IMR-90 (cell line): ENCODE measurements around the gene ARMH3. TPM values are rescaled to one million over a fixed set of nuclear protein-coding genes. Genes with fewer than 3 reads are reported as not detected.

Experiments used
- ATAC-seq: fragments of 200-7000 bp; cut with Tn5 transposase; 2 replicates; pipeline ENCODE4 v1.9.1; 2020; ENCODE audit warnings: low read depth, mild to moderate bottlenecking, moderate library complexity
- BruUV-seq: library from RNA; stranded (reverse); fragments of 400-500 nt; replicated peaks from 2 replicates; lab custom pipeline; 2021; lab: Mats Ljungman, UMichigan
- CTCF ChIA-PET: fragments of 300-600 bp; formaldehyde crosslinking; extraction: SDS; loops from one replicate; lab custom pipeline; 2021; ENCODE audit warnings: antibody characterized with exemption; lab: Yijun Ruan, JAX
- POLR2A ChIA-PET: fragments of 300-600 bp; sonication (Branson Sonifier 250); formaldehyde crosslinking; loops from one replicate; lab custom pipeline; 2022; ENCODE audit warnings: antibody characterized with exemption; ENCODE audit not compliant: unreplicated experiment; lab: Charles Lee
- DNase-seq: peaks from one replicate; pipeline ENCODE4 v3.0.0; 2013
- H2AFZ ChIP-seq: replicated peaks from 2 replicates; pipeline ENCODE3; 2013; ENCODE audit warnings: low read length, mild to moderate bottlenecking; ENCODE audit not compliant: poor library complexity
- H2AK5ac ChIP-seq: 2 replicates; pipeline ENCODE4 v1.6.1; 2013; ENCODE audit warnings: low read depth, low read length, inconsistent platforms
- H2AK9ac ChIP-seq: replicated peaks from 2 replicates; pipeline ENCODE3; 2013; ENCODE audit warnings: mild to moderate bottlenecking, low read depth, low read length, moderate library complexity; ENCODE audit not compliant: poor library complexity
- H2BK120ac ChIP-seq: 2 replicates; pipeline ENCODE4 v1.6.1; 2013; ENCODE audit warnings: low read depth, low read length, inconsistent platforms
- H2BK15ac ChIP-seq: 3 replicates; pipeline ENCODE4 v1.6.1; 2013; ENCODE audit warnings: low read depth, low read length, inconsistent platforms
- H2BK20ac ChIP-seq: 2 replicates; pipeline ENCODE4 v1.6.1; 2013; ENCODE audit warnings: low read depth, mild to moderate bottlenecking, inconsistent platforms, low read length, moderate library complexity
- H2BK5ac ChIP-seq: 2 replicates; pipeline ENCODE4 v1.6.1; 2013; ENCODE audit warnings: mild to moderate bottlenecking, low read depth, low read length, inconsistent platforms; ENCODE audit not compliant: poor library complexity, severe bottlenecking
- H3K14ac ChIP-seq: replicated peaks from 2 replicates; pipeline ENCODE4 v1.6.1; 2013; ENCODE audit warnings: low read depth, low read length, inconsistent platforms
- H3K18ac ChIP-seq: 2 replicates; pipeline ENCODE4 v1.6.1; 2013; ENCODE audit warnings: low read depth, low read length, control low read depth
- H3K23ac ChIP-seq: 2 replicates; pipeline ENCODE4 v1.6.1; 2013; ENCODE audit warnings: low read depth, low read length, inconsistent platforms
- H3K27ac ChIP-seq: 2 replicates; pipeline ENCODE4 v1.5.1; 2013; ENCODE audit warnings: mild to moderate bottlenecking, control low read depth, low read length; ENCODE audit not compliant: insufficient read depth
- H3K27me3 ChIP-seq: 2 replicates; pipeline ENCODE4 v1.6.1; 2013; ENCODE audit warnings: low read length; ENCODE audit not compliant: control insufficient read depth, insufficient read depth
- H3K36me3 ChIP-seq: 2 replicates; pipeline ENCODE4 v1.6.1; 2013; ENCODE audit warnings: low read length, mixed read lengths; ENCODE audit not compliant: control insufficient read depth, insufficient read depth
- H3K4ac ChIP-seq: 2 replicates; pipeline ENCODE4 v1.6.1; 2013; ENCODE audit warnings: low read depth, low read length, inconsistent platforms
- H3K4me1 ChIP-seq: 2 replicates; pipeline ENCODE4 v1.6.1; 2013; ENCODE audit warnings: low read length, mixed read lengths; ENCODE audit not compliant: control insufficient read depth, insufficient read depth
- H3K4me2 ChIP-seq: 2 replicates; pipeline ENCODE4 v1.6.1; 2013; ENCODE audit warnings: low read depth, mild to moderate bottlenecking, control low read depth, low read length, moderate library complexity
- H3K4me3 ChIP-seq: 2 replicates; pipeline ENCODE4 v1.5.1; 2013; ENCODE audit warnings: low read depth, mild to moderate bottlenecking, control low read depth, low read length, moderate library complexity; ENCODE audit not compliant: insufficient read depth
- H3K56ac ChIP-seq: 2 replicates; pipeline ENCODE4 v1.6.1; 2013; ENCODE audit warnings: low read length, inconsistent platforms; ENCODE audit not compliant: insufficient read depth; ENCODE audit errors: extremely low read depth
- H3K79me1 ChIP-seq, 2 experiments: 2 replicates each; pipeline ENCODE4 v1.6.1; 2013; ENCODE audit warnings: low read length in 2 of 2, inconsistent platforms in 1 of 2, low read depth in 1 of 2
- H3K9ac ChIP-seq: 2 replicates; pipeline ENCODE4 v1.6.1; 2013; ENCODE audit warnings: low read depth, low read length, control low read depth
- H3K9me1 ChIP-seq: 2 replicates; pipeline ENCODE4 v1.6.1; 2013; ENCODE audit warnings: low read length, inconsistent platforms; ENCODE audit not compliant: insufficient read depth
- H3K9me3 ChIP-seq: 2 replicates; pipeline ENCODE4 v1.6.1; 2013; ENCODE audit warnings: low read length; ENCODE audit not compliant: control insufficient read depth, insufficient read depth
- H4K20me1 ChIP-seq: 2 replicates; pipeline ENCODE4 v1.6.1; 2013; ENCODE audit warnings: low read length, inconsistent platforms; ENCODE audit not compliant: insufficient read depth
- H4K5ac ChIP-seq: 2 replicates; pipeline ENCODE4 v1.6.1; 2013; ENCODE audit warnings: mild to moderate bottlenecking, low read depth, low read length, control low read depth
- H4K8ac ChIP-seq, 2 experiments: 2 replicates each; pipeline ENCODE4 v1.6.1; 2013; ENCODE audit warnings: low read depth in 2 of 2, low read length in 2 of 2, control low read depth in 1 of 2, inconsistent platforms in 1 of 2
- H4K91ac ChIP-seq: 2 replicates; pipeline ENCODE4 v1.6.1; 2013; ENCODE audit warnings: low read depth, low read length, inconsistent platforms; ENCODE audit not compliant: insufficient read depth
- BHLHE40 ChIP-seq: fragments of 150-350 bp; IDR thresholded peaks from 2 replicates; pipeline ENCODE4 v1.6.1; 2016; ENCODE audit warnings: mild to moderate bottlenecking, low read depth, low read length
- CHD1 ChIP-seq: IDR thresholded peaks from 2 replicates; pipeline ENCODE4 v1.6.1; 2012; ENCODE audit warnings: low read depth, low read length, improper control_type of control experiment
- CTCF ChIP-seq: conservative IDR thresholded peaks from 2 replicates; pipeline ENCODE4 v1.5.1; 2012; ENCODE audit warnings: mild to moderate bottlenecking, low read depth, low read length, improper control_type of control experiment
- POLR2A ChIP-seq: IDR thresholded peaks from 2 replicates; pipeline ENCODE4 v1.6.1; 2012; ENCODE audit warnings: mild to moderate bottlenecking, low read depth, low read length
- WGBS, 2 experiments: methylation state at CpG; one replicate each; pipeline versions ENCODE4 v1.1.5 to v1.1.7; 2013; ENCODE audit warnings: missing lambda C conversion rate in 2 of 2; ENCODE audit not compliant: insufficient read length in 1 of 2; ENCODE audit errors: extremely low coverage in 2 of 2; 5-methylcytosine and 5-hydroxymethylcytosine counted together
- dilution Hi-C: fragments of 300-500 bp; cut with HindIII; formaldehyde crosslinking; loops from one replicate; pipeline ENCODE4 v1.14.3; 2018; ENCODE audit warnings: low sequenced_read_pairs; ENCODE audit not compliant: unreplicated experiment
- in situ Hi-C: fragments of 300-500 bp; cut with MboI; formaldehyde crosslinking; loops from 3 replicates; pipeline ENCODE4 v1.14.3; 2019; ENCODE audit warnings: low sequenced_read_pairs, inconsistent platforms, mixed read lengths
- intact Hi-C: fragments of 100-400 bp; cut with micrococcal nuclease; formaldehyde crosslinking; loops from 2 replicates; pipeline ENCODE4 v1.10.0; 2022
- polyA plus RNA-seq, 3 experiments: library from polyadenylated mRNA; depleted of rRNA; stranded (reverse); fragments of >200 nt; gene quantifications; 2 replicates each; pipeline ENCODE4 v1.2.3, GENCODE V29; 2012; ENCODE audit warnings: low replicate concordance in 1 of 3
- total RNA-seq: library from RNA; depleted of rRNA; stranded (reverse); fragments of >200 nt; gene quantifications from 2 replicates; pipeline ENCODE4 v1.2.3, GENCODE V29; 2012

Gene ARMH3
- total and polyA plus RNA-seq, 2 of the 4 experiments (the other 2 are of a cell fraction): 12.1 to 13.1 TPM

GRCh38 chr10:101838416-101838970 lies 217.5 kb downstream of the ARMH3 start:
- Histone ChIP-seq H2BK15ac (no peak overlapping the region), H3K14ac (no peak overlapping the region), H3K56ac (no peak overlapping the region), H3K18ac (no peak overlapping the region), H4K91ac (no peak overlapping the region), H3K23ac (no peak overlapping the region), H3K4me2 (no peak overlapping the region), H4K5ac (no peak overlapping the region), H3K4me3 (no peak overlapping the region), H3K4ac (no peak overlapping the region), H3K4me1 (peaks cover 5% of the 10 kb centered on the region; the same call in 1 of the 2 replicates), H3K9me1 (peaks cover 9% of the 10 kb centered on the region), H3K36me3 (no peaks in the 10 kb centered on the region), H2BK20ac (no peak overlapping the region), H3K9ac (no peak overlapping the region), H2BK120ac (no peak overlapping the region), H4K20me1 (peaks cover 31% of the 10 kb centered on the region), H2AK5ac (no peak overlapping the region), H4K8ac (no peak overlapping the region), H3K9me3 (no peaks in the 10 kb centered on the region), H2BK5ac (no peak overlapping the region), H3K27ac (no peak overlapping the region), H3K27me3 (no peaks in the 10 kb centered on the region), H3K79me1 (peaks cover 0 to 9% of the 10 kb centered on the region in 2 experiments; a peak in 1 of 4 replicates), H2AFZ (no peak overlapping the region), H2AK9ac (peak overlapping the region; percentile 29)
- intact Hi-C loops: no loop called here
- no TSS peak for BruUV-seq
- ATAC-seq (no peak), DNase-seq (no peak)
- WGBS, 2 experiments: 40% methylated on average over 1 of the region's 6 CpGs; no CpG with 5 or more reads in 1 of the 2 experiments
- CTCF ChIA-PET: interaction anchor here (0.7 to 4.4 kb wide), 2 partner anchors 42 to 171 kb away, joined by 3 to 60 read pairs; no protein-coding TSS in a partner anchor
- POLR2A ChIA-PET: no interaction called here
- dilution Hi-C loops: no loop called here
- TF ChIP-seq POLR2A (no peak), CTCF (no peak), CHD1 (no peak), BHLHE40 (no peak)
- in situ Hi-C loops: no loop called here
